Measurements from ENCODE around the gene B3GLCT. TPM values are rescaled to one million over a fixed set of nuclear protein-coding genes. Genes with fewer than 3 reads are reported as not detected.
"Not testable (repeated sequence)": the region's sequence is repeated elsewhere in the genome, so short reads cannot be mapped to it uniquely, and the experiment has no call there.

Gene B3GLCT
- 14.9 TPM for polyA plus RNA-seq (2013, experiment 1 of 2; ENCODE audit: insufficient read length)
- 10.6 TPM for polyA plus RNA-seq (2013, experiment 2 of 2; ENCODE audit: insufficient read length)

DNA sequence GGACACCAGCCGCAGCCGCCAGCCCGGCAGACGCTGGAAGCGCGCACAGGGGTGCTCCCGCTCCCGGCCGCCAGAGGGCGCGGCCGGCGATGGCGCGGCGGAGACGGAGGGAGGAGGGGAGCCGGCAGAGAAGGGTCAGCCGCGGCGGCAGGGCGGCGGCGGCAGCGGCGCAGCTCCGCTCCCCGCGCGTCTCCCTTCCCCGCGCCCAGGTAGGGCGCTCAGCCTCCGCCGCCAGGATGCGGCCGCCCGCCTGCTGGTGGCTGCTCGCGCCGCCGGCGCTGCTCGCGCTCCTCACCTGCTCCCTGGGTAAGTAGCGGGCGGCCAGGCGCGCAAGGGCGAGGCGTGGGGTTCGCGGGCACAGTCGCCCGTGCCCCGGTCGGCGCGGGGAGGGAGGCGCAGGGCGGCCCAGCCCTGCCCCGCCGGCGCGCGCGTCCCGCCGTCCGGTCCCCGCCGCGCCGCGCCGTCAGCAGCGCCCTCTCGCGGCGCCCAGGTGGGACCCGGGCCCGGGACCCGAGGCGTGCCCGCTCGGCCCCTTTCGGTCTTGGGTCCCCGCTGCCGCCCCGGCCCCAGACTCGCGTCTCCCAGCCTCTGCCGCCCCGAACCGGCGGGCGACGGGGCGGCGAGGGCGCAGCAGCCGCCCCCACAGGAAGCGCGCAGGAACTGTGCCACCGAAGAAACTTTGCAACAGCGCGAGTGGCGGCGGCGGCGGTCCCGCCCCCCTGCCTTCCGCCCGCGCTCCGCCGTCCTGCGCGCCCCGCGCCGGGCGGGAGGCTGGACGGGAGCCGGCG is at the start of gene B3GLCT:
TSS of gene B3GLCT (plus strand) at position 127 of the 788 bp plus-strand sequence. CDS start at position 237, 110 bp downstream.
- DNase-seq, result peak; percentile 78

DNA sequence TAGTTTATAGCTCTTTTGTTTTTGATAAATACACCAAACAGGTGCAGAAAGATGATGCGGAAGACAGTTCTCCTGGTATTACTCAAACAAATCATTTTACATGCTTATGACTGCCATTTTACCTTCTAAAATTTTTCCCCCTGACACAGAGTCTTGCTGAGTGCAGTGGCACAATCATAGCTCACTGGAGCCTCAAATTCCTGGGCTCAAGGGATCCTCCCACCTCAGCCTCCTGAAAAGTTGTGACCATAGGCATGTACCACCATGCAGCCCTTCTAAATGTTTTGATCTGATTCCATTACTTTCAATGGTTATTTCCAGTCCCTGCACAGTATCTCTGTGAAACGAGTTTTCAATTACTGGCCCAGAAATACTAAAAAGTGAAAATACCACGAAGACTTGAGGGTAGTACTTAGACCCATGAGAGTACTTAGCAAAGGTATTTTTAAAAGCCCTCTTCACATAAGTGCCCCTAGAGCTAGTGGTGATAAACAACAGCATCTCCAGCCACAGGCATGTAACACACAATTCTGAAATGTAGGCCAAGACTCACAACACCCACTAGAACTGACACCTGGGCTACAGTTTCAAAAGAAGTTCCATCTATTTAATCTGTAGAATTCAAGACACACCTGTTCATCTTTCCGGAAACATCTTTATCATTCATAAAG is 49.3 kb upstream of the B3GLCT start:
- DNase-seq, result no peak

DNA sequence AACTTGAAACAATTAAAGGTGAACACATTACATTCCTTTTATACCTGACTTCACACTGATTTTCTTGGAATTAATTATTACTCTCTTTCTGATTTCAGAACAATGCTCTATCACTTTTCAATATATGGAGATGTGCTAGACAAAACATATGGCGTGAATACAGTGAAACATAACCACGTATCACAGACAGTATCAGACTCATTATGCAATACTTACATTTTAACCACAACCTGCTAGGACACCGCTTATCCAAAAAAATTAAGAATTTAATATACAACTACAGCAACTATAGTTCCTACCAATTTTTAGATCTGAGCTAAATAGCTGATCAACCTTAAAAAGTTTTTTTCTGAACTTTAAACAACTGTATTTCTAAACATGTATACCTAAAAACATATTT is 47.9 kb upstream of the B3GLCT start:
- no peak for DNase-seq

DNA sequence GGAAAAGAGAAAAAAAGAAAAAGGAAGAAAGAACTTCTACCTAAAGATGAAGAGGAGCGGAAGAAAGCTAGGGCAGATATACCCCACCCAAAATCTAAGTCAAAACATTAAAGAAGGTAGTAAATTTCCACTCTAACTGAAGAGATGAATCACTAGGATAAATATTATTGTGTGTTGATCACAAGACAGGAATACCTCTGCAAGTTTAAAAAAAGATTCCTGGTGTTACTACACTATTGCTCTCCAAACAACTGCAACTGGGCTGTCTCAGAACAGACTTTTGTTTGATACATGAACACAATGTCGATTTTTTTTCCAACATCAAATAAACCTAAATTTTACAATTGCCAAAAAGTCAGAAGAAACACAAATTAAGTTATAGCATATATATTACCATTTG is 44.8 kb upstream of the B3GLCT start:
- peak; percentile 11 for DNase-seq

DNA sequence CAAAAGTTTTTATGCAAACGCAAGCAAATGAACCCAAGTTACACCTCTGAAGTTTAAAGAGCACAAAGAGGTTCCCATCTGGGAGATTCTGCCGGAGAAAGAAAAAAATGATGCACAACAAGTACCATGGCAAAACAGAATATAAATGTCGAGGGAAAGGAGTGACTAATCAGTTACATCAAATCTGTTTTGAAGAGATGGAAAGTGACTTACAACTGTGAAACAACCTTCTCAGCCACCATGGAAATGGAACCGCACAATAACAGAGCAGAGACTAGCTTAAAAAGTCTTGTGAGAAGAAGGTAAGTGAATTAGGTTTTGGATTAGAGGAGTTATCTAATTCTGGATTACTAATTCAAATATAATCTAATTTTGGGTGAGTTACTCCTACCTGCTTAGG is 40.5 kb upstream of the B3GLCT start:
- DNase-seq, result no peak

DNA sequence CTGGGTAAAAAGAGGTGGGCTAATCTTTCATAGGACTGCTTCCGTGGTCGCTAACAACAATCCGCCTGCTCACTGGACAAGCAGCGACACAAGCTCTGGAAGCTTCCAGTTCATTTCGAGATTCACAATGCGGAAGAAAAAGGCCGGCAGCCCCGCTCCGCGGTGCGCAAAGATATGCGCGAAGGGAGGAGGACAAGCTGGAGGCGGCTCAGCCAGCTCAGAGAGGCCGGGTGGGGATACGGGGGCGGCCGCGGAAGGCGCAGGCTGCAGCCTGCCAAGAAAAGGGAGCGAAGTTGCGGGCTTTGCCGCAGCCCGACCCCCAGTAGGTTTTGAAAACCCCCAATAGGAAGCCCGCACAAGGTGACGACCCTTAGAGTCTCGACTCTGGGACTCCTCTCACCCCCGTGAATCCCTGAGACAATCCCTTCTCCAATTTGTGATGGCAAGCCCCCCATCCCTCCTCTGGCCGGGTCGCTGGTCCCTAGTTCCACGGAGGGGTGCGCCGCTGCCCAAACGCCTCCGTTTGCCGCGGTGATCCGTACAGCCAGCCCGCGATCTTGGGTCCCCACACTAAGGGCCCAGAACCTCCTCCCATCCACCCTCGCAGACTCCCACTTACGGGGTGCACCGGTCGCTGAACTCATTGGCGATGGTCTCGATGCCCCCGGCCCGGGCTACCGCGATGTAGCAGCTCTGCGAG is 38.8 kb upstream of the B3GLCT start:
- peak; percentile 74 for DNase-seq

DNA sequence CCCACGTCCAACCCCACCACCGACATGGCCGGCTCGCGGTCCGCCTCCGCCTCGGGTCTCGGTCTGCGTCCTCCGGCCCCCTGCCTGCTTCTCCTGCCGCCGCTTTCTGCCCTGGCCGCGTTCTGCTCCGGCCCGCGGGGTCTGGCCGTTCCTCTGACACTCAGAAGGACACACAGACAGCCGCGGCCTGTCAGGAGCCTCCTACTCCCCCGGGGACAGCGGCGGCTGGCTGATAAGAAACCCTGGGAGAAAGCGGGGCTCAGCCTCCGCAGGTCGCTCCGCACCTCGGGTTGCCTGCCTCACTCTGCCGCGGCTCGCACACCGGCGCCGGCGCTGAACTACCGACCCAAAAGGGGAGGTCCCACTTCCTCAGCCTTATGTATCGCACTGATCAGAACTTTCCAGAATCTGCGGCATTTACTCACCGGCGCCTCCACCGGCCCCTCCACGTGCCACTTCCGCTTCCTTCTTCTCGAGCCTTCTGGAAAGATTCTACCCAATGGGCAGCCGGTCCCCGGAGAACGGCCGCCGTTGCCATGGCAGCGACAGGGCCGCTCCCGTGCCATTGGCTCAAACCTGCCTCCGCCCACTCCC is 38.1 kb upstream of the B3GLCT start, which contains the start of gene HSPH1:
TSS of gene HSPH1 (minus strand) at position 348 of the 594 bp plus-strand sequence. CDS start at position 26, 322 bp downstream.
- peak; percentile 98 for DNase-seq

DNA sequence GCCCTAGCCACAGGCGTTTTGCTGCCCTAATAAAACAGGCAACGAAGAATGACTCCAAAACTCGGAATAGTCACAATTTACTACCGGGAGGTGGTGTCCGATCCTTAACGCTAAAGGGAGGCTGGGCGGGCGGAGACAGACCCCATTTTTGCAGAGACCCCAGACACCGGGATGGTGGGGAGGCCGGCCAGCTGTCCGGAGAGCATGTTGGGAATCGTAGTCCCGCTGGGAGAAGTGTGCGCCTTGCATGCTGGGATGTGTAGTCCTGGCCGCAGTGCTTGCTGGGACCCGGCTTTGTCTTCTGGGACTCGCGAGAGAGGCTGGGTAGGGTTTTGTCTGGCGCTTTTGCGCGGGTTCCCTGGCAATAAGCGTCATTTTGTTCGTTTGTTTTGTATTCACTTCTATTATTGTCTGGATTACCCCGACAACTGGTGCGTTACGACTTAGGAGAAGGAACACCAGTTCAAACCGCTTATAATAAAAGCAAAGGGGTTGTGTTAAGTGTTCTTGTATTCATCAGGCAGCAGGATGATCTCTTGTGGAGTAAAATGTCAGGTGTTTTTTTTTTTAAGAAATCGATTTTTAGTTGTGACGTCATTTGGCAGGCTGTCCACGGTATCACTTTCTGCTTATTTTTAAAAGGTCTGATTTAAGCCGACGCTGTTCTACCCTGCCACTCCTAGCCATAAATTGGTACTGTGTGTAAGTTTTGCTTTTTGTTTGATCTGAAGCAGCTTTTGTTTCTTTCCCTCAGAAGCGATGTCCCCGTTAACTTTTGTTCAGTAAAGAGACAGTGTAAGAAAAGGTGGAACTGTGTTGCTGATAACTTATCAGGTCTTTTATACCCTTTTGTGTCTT is 37.4 kb upstream of the B3GLCT start:
- peak; percentile 98 for DNase-seq

DNA sequence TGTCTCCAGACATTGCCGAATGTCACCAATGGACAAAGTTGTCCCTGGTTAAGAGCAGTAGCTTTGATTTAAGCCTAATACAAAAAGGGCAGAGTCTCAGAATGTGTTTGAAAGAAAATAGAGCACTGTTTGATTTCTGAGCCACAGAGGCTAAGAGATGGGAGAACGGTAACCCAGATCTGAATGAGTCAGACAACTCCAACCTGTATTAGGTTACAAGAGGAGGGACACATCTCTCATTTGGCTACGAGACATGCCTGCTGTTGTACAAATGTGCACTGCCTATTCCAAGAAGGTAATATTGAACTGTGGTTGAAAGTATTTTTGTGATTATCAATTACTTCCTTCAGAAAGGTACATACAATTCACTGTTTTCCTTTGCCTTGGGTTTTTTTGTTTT is 33.2 kb upstream of the B3GLCT start:
- DNase-seq, result no peak

DNA sequence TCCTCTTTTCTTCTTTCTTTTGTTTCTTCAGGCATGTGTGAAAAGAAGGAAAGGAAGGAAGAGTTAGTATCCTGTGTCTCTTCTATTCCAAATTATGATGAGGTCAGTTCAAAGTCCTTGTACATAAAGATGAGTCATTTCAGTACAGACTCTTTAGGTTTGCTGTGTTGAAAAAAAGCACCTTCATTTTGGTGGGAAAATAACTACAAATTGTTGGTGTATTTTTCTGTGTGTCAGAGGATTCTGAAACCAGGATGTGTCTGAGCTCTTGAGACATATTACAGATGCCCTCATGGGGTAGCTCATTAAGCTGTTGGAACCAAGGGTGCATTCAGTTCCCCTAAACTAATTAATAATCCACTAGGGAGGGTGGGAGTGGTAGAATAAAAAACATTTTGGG is 32.3 kb upstream of the B3GLCT start:
- DNase-seq, result peak; percentile 17

DNA sequence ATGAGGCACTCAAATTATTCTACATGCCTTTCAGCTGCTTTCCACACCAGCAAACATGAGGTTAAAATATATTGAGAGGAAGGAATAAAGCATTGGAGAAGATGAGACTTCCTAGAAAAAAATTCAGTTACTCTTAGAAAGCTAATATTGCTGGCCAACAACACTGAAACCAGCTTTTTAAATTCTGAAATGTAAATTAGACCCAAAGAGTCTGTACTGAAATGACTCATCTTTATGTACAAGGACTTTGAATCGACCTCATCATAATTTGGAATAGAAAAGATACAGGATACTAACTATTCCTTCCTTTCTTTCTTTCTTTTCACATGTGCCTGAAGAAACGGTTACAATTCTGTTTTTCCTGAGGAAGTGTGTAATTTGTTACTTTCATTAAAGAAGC is 31.6 kb upstream of the B3GLCT start:
- no peak for DNase-seq

DNA sequence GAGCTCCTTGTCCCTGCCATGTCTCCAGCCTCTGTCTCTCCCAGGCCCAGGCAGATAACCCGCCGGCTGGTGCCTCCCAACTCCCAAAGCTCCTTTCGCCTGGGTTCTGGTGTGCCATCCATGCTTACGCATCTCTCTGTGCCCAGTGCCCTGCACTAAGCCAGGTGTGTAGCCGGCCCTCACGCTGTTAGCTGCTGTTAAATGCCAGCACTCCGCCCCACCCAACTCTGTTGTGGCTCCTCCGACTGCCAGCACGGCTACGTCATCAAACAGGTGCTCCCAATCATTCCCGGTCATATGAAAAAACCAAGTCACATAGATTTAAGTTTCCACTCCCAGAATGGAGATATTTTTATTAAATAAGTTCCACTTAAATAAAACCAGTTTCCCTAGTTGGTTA is 31.0 kb upstream of the B3GLCT start:
- no peak for DNase-seq

DNA sequence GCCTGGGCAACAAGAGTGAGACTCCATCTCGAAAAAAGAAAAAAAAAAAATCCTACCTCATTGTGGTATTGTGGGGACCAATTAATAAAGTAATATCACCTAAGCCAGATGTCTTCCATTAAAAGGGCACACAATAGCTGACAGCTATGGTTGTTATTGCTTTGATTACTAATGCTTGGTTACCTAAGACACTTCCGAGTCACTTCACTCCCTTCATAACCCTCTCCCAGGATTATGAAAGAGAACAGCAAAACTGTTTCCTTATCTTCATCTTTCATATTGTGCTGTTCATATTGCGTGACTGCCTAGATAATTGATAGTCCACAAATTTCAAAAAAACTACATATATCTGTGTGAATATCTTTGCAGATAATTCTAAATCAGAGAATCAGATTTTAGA is 27.8 kb upstream of the B3GLCT start:
- peak; percentile 44 for DNase-seq

DNA sequence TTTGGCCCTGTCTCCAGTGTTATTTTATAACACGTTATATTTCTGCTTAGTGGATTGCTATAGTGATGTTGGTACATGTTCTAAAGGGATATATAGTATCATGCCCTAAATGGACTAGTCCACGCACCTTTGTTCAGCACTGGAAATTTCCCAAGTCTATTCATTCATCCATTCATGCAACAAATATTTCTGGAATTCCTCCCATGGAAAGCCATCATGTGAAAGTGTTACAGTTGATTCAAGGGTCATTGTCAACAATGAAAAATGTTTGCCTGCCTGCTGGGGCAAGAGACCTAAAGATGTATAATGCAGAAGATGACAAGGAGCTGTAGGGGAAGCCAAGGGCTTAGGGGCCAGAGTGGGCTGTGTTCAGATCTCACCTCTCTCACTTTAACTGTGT is 27.2 kb upstream of the B3GLCT start:
- peak; percentile 95 for DNase-seq

DNA sequence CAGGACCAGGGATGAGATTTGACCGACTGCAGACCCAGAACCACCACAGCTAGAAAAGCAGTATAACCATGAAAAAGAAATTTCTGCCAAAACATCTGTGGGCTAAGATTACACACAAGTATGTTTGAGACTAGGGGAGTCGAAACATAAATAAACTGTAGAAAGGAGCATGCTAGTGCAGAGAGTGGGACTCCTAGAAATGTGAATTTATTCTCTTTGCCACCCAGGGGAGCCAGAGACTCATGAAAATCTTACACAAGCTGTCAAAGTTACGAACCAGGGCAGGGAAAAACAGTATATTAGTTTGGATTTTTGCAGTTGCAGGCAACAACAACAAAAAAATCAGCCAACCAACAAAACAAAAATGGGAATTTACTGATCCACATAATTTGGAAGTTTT is 25.8 kb upstream of the B3GLCT start:
- peak; percentile 45 for DNase-seq

DNA sequence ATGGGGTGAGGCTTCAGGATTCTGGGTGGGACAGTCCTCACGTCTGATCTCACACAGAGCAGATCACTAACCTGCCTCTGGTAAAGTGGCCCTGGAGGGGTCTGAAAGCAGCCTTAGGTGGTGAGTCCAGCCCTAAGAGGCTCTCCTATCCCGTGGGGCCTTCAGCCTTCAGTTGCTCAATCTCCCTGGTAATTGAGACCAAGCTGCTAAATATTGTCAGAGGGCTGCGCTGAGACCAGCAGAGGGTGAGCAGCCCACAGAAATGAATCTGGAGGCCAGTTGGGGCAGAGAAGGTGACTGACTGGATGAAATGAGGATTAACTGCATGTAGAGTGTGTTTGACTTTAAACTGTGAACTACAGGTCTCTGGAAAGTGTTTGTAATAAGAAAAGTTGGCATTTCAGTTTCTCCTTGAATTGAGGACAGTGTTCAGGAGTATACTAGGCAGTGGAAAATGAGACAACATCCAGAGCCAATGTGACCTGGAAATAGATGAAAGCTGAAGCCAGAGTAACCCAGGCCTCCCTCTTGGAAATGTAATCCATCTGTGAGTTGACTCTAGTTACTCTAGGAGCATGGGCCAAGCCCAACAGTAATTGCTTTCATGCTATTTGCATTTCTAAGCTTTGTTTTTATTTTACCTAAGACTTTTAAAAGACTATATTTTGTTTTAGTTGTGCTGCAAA is 23.8 kb upstream of the B3GLCT start:
- no peak for DNase-seq

DNA sequence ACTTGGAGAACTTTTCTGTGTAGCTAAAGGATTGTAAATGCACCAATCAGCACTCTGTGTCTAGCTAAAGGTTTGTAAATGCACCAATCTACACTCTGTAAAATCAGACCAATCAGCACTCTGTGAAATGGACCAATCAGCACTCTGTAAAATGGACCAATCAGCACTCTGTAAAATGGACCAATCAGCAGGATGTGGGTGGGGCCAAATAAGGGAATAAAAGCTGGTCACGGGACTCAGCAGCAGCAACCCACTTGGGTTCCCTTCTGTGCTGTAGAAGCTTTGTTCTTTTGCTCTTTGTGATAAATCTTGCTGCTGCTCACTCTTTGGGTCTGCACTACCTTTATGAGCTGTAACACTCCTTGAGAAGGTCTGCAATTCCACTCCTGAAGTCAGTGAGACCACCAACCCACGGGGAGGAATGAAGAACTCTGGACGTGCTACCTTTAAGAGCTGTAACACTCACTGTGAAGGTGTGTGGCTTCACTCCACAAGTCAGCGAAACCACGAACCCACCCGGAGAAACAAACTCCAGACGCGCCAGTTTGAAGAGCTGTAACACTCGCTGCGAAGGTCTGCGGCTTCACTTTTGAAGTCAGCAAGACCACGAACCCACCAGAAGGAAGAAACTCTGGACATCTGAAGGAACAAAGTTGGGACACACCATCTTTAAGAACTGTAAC is 21.8 kb upstream of the B3GLCT start:
- not testable (repeated sequence) for DNase-seq

DNA sequence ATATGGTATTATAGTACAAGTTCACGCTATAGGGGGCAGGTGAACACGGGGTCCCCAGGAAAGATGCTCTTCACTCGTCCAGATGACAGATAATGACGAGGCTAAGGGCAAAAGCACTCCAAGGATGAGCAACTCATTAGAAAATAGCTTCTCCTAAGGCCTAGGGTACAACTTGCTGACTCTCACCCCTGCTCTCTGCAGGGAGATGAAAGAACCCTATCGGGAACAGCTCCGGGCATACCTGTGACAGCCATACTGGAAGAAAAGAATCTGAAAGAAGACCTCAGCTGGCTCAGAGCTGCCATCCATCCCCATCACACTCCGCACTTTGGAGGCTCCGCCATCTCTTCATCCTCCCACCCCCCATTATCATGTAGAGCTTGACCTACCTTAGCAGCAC is 20.5 kb upstream of the B3GLCT start:
- DNase-seq, result no peak

DNA sequence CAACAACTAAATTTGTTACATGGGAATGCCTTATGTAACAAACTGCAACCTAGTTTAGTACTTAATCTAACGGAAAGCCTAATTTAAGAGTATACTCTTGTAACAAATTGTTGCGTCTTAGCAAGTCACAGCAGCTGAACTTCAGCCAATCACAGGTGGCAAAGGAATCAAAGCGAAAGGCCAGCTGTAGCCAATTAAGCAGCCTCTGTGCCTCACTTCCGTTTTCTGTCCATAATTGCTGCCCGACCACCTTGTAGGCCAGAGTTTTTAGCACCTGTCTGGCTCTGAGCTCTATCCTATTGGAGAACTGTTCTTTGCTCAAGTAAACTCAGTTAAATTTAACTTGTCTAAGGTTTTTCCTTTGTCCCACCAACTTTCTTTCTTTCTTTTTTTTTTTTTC is 20.0 kb upstream of the B3GLCT start:
- no peak for DNase-seq

DNA sequence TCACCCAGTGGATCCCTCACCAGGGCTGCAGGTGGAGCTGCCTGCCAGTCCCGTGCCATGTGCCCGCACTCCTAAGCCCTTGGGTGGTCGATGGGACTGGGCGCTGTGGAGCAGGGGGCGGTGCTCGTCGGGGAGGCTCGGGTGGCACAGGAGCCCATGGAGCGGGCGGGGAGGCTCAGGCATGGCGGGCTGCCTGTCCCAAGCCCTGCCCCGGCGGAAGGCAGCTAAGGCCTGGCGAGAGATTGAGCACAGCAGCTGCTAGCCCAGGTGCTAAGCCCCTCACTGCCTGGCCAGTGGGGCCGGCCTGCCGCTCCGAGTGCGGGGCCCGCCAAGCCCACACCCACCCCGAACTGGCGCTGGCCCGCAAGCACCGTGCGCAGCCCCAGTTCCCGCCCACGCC is 16.8 kb upstream of the B3GLCT start:
- DNase-seq, result no peak

DNA sequence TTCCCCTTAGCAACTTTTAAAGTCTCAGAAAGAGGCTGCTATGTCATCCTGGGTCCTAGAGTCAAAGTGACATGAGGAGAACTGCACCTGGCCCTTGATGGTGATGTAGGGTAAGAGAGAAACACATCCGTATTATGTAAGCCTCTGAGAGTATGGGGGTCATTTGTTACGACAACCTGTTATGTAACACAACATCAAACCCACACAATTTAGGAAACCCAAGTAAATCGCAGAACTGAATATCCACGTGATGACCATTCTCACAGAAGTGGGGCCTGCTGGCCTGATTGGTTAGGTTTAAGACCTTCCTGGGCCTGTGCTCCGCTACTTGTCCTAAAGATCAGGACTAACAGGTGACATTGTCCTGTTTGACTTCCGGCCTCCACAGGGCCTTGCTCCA is 15.3 kb upstream of the B3GLCT start:
- DNase-seq, result no peak

Data from fibroblast of skin of back (primary cell).